HEK293T (cell line): ENCODE results near the gene RASD1.

Source experiments
- CTCF ChIA-PET: fragments of 350-600 bp; formaldehyde crosslinking; extraction: SDS; loops from one replicate; lab custom pipeline; 2021; ENCODE audit warnings: antibody characterized with exemption, inconsistent platforms; lab: Yijun Ruan, JAX
- POLR2A ChIA-PET: fragments of 350-600 bp; formaldehyde crosslinking; extraction: SDS; loops from one replicate; lab custom pipeline; 2020; ENCODE audit warnings: antibody characterized with exemption, inconsistent platforms; lab: Yijun Ruan, JAX
- DNase-seq: peaks from one replicate; pipeline ENCODE4 v3.0.0; 2012; ENCODE audit warnings: mixed read lengths; ENCODE audit errors: extremely low spot score
- ARNT ChIP-seq: fragments of 450-650 bp; IDR thresholded peaks from 2 replicates; pipeline ENCODE4 v1.6.1; 2017; ENCODE audit warnings: mild to moderate bottlenecking
- BHLHE40 ChIP-seq: fragments of 450-650 bp; IDR thresholded peaks from 2 replicates; pipeline ENCODE4 v1.6.1; 2016; ENCODE audit warnings: mild to moderate bottlenecking, moderate library complexity, borderline replicate concordance
- CTBP1 ChIP-seq: fragments of 450-650 bp; IDR thresholded peaks from 2 replicates; pipeline ENCODE4 v1.6.1; 2016; ENCODE audit warnings: borderline replicate concordance
- ELF4 ChIP-seq: fragments of 450-650 bp; IDR thresholded peaks from 2 replicates; pipeline ENCODE4 v1.6.1; 2017; ENCODE audit warnings: antibody characterized with exemption
- FOXA1 ChIP-seq: fragments of 450-650 bp; IDR thresholded peaks from 2 replicates; pipeline ENCODE4 v1.6.1; 2016; ENCODE audit warnings: mild to moderate bottlenecking
- FOXK2 ChIP-seq: fragments of 450-650 bp; IDR thresholded peaks from 2 replicates; pipeline ENCODE4 v1.6.1; 2016; ENCODE audit warnings: mild to moderate bottlenecking
- FOXM1 ChIP-seq: fragments of 450-650 bp; IDR thresholded peaks from 2 replicates; pipeline ENCODE4 v1.6.1; 2017; ENCODE audit warnings: mild to moderate bottlenecking, borderline replicate concordance
- HDGF ChIP-seq: fragments of 450-650 bp; IDR thresholded peaks from 2 replicates; pipeline ENCODE4 v1.6.1; 2017; ENCODE audit warnings: antibody characterized with exemption, borderline replicate concordance
- L3MBTL2 ChIP-seq: fragments of 450-650 bp; conservative IDR thresholded peaks from 2 replicates; pipeline ENCODE4 v1.6.1; 2016; ENCODE audit warnings: mild to moderate bottlenecking
- LEF1 ChIP-seq: fragments of 450-650 bp; IDR thresholded peaks from 2 replicates; pipeline ENCODE4 v1.6.1; 2017; ENCODE audit warnings: mild to moderate bottlenecking, borderline replicate concordance
- NFRKB ChIP-seq: fragments of 450-650 bp; IDR thresholded peaks from 2 replicates; pipeline ENCODE4 v1.6.1; 2016; ENCODE audit warnings: mild to moderate bottlenecking, moderate library complexity
- SP1 ChIP-seq: fragments of 450-650 bp; IDR thresholded peaks from 2 replicates; pipeline ENCODE4 v1.6.1; 2017
- SUZ12 ChIP-seq: fragments of 450-650 bp; IDR thresholded peaks from 2 replicates; pipeline ENCODE4 v1.6.1; 2016; ENCODE audit warnings: mild to moderate bottlenecking
- TARDBP ChIP-seq: fragments of 450-650 bp; IDR thresholded peaks from 2 replicates; pipeline ENCODE4 v1.6.1; 2016
- ZNF384 ChIP-seq: fragments of 450-650 bp; IDR thresholded peaks from 2 replicates; pipeline ENCODE4 v1.6.1; 2016
- TF ChIP-seq, protein P1 (sequence below): fragments of 450-650 bp; IDR thresholded peaks from 2 replicates; pipeline ENCODE4 v1.6.1; 2016

RASD1 gene

GRCh38 chr17:17540935-17541639, 44.9 kb upstream of the RASD1 start:
- TF ChIP-seq HDGF (no peak), NFRKB (no peak), L3MBTL2 (no peak), SP1 (no peak), FOXK2 (no peak), LEF1 (no peak), SUZ12 (no peak), FOXM1 (no peak), TARDBP (no peak), CTBP1 (no peak)
- TF ChIP-seq, protein P1, sequence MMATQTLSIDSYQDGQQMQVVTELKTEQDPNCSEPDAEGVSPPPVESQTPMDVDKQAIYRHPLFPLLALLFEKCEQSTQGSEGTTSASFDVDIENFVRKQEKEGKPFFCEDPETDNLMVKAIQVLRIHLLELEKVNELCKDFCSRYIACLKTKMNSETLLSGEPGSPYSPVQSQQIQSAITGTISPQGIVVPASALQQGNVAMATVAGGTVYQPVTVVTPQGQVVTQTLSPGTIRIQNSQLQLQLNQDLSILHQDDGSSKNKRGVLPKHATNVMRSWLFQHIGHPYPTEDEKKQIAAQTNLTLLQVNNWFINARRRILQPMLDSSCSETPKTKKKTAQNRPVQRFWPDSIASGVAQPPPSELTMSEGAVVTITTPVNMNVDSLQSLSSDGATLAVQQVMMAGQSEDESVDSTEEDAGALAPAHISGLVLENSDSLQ = no peak
- no peak for DNase-seq
- ChIA-PET CTCF (no interaction called here), POLR2A (no interaction called here)

- TF ChIP-seq, protein P1 = no peak
- no peak for DNase-seq
- ChIA-PET POLR2A (no interaction called here), CTCF (interaction anchor here (0.5 kb wide), 1 partner anchor 11 kb away, joined by 3 read pairs; no protein-coding TSS in a partner anchor)
Observed at GRCh38 chr17:17540278-17540906, 44.2 kb upstream of the RASD1 start.

- no peak for DNase-seq
- ChIA-PET CTCF (interaction anchor here (0.5 kb wide), 1 partner anchor 12 kb away, joined by 3 read pairs; no protein-coding TSS in a partner anchor), POLR2A (interaction anchor here (1.1 kb wide), 1 partner anchor 51 kb away, joined by 4 read pairs; no protein-coding TSS in a partner anchor)
- TF ChIP-seq L3MBTL2 (no peak), HDGF (no peak), FOXK2 (no peak)
Observed at GRCh38 chr17:17539591-17539990, 43.4 kb upstream of the RASD1 start.

- DNase-seq = peak; percentile 58
- ChIA-PET POLR2A (interaction anchor here (1.1 to 1.3 kb wide), 2 partner anchors 42 to 52 kb away, joined by 3 to 4 read pairs; no protein-coding TSS in a partner anchor), CTCF (interaction anchor here (1.0 kb wide), 2 partner anchors 15 to 104 kb away, joined by 3 to 4 read pairs; no protein-coding TSS in a partner anchor)
- TF ChIP-seq BHLHE40 (no peak), FOXA1 (no peak), NFRKB (no peak), HDGF (no peak), CTBP1 (no peak), SUZ12 (no peak), ELF4 (no peak), ARNT (no peak), FOXM1 (no peak), SP1 (no peak), ZNF384 (no peak), TARDBP (no peak), LEF1 (no peak), FOXK2 (no peak), L3MBTL2 (no peak)
- TF ChIP-seq, protein P1 = no peak
Observed at GRCh38 chr17:17538417-17539391, 42.5 kb upstream of the RASD1 start.

DNA sequence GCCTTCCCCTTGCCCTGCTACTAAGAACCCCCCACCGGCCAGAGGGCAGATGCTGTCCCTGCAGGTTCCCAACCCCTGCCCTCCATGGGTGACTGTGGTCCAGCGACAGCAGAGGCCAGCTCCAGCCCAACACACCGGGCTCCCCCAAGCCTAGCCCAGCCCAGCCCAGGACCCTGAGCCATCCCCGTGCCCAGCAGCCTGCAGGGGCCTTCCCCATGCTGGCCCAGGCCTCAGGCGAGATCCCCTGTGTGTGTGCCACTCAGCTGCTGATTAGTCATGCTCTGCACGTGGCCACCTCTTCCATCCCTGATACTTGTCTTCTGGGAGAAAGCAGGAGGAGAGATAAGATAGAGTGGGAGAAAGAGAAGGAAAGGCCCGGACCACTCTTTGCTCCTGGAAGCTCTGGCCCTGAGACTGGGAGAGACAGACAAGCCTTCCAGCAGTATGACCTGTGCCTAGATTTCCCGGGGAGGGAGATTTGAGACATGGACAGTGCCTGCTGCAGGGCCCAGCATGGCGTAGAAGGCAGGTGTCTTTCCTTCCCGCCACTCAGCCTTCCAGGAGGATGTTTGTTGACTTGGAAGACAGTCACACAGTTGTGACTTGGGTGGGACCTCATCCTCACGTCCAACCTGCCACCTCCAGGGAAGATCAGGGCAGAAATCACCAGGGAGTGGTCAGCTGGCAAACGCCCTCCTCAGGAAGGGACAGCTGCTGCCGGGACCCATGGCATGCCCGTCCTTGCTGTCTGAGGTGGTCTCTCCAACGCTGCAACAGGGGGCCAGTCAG, 41.3 kb upstream of the RASD1 start:
- CTCF ChIA-PET = interaction anchor here (1.0 kb wide), 1 partner anchor 14 kb away, joined by 3 read pairs; no protein-coding TSS in a partner anchor
- no peak for TF ChIP-seq CTBP1
- no peak for TF ChIP-seq TARDBP
- TF ChIP-seq HDGF = no peak
- no peak for TF ChIP-seq FOXM1
- TF ChIP-seq LEF1 = no peak
- no peak for TF ChIP-seq SP1
- no peak for TF ChIP-seq L3MBTL2
- no peak for TF ChIP-seq ZNF384
- TF ChIP-seq NFRKB = no peak
- TF ChIP-seq SUZ12 = no peak
- TF ChIP-seq FOXA1 = no peak
- TF ChIP-seq, protein P1 = no peak
- no peak for TF ChIP-seq BHLHE40
- TF ChIP-seq ARNT = no peak
- POLR2A ChIA-PET = no interaction called here
- DNase-seq = no peak
